NCI-H748 (cell line): ENCODE measurements around the gene HMCN2.
A peak's percentile ranks its signal among the peaks of the same experiment; 100 is the strongest.

ENCODE experiments used
- DNase-seq: peaks from one replicate; lab custom pipeline; 2025; ENCODE audit not compliant: unreplicated experiment; lab: John Stamatoyannopoulos, UW

The HMCN2 gene, protein sequence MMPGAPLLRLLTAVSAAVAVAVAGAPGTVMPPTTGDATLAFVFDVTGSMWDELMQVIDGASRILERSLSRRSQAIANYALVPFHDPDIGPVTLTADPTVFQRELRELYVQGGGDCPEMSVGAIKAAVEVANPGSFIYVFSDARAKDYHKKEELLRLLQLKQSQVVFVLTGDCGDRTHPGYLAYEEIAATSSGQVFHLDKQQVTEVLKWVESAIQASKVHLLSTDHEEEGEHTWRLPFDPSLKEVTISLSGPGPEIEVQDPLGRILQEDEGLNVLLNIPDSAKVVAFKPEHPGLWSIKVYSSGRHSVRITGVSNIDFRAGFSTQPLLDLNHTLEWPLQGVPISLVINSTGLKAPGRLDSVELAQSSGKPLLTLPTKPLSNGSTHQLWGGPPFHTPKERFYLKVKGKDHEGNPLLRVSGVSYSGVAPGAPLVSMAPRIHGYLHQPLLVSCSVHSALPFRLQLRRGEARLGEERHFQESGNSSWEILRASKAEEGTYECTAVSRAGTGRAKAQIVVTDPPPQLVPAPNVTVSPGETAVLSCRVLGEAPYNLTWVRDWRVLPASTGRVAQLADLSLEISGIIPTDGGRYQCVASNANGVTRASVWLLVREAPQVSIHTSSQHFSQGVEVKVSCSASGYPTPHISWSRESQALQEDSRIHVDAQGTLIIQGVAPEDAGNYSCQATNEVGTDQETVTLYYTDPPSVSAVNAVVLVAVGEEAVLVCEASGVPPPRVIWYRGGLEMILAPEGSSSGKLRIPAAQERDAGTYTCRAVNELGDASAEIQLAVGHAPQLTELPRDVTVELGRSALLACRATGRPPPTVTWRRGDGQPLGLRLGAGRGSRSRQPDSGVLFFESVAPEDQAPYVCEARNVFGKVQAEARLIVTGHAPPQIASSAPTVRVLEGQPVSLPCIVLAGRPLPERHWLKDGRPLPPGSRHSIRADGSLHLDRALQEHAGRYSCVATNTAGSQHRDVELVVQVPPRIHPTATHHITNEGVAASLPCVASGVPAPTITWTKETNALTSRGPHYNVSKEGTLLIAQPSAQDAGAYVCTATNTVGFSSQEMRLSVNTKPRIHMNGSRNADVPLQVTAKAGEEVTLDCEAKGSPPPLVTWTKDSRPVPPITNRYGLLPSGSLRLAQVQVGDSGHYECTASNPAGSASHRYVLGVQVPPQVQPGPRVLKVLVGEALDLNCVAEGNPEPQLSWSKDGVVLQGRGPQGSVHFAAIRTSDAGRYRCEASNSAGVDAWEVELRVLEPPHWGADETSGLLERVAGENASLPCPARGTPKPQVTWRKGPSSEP (N-terminal part only)

GRCh38 chr9:130265431-130266235 is at the start of gene HMCN2:
HMCN2 (plus strand) TSS chr9:130265760; CDS start chr9:130265879, 119 bp downstream.
- peak; percentile 69 for DNase-seq

- no peak for DNase-seq
Observed at GRCh38 chr9:130217838-130218237, 47.7 kb upstream of the HMCN2 start.

DNA sequence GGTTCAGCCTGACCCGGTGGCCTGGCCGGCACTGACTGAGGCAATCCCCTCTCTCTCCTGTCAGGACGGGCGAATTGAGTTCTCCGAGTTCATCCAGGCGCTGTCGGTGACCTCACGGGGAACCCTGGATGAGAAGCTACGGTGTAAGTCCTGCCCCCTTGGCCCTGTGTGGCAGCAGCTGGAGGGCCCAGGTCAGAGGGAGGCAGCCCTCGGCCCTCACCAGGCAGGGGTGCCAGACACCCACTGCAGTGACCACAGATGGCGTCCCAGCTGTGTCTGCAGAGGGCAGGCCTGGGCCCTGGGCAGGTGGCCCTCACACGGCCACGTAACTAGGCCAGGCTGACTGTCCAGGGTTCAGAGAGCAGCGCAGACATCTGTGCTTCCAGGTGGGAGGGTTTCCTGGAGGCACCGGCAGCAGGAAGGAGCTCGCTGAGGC is 45.9 kb upstream of the HMCN2 start:
- no peak for DNase-seq

- no peak for DNase-seq
Observed at GRCh38 chr9:130220352-130220751, 45.2 kb upstream of the HMCN2 start.

- no peak for DNase-seq
Observed at GRCh38 chr9:130222833-130223232, 42.7 kb upstream of the HMCN2 start.

DNA sequence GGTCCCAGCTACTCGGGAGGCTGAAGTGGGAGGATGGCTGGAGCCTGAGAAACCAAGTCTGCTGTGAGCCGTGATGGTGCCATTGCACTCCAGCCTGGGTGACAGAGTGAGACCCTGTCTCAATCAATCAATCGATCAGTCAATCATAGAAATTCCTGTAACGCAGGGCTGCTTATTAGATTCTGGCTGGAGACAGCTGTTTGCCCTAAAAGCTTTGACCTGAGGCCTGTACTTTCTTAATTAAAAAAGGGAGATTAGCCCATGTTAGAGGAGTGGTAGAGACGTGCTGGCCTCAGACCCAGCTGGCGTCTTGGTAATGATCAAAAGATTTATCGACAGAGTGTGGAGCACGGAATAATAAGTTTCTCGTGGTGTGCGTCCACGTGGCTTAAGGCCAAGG is 40.5 kb upstream of the HMCN2 start:
- DNase-seq: no peak

DNA sequence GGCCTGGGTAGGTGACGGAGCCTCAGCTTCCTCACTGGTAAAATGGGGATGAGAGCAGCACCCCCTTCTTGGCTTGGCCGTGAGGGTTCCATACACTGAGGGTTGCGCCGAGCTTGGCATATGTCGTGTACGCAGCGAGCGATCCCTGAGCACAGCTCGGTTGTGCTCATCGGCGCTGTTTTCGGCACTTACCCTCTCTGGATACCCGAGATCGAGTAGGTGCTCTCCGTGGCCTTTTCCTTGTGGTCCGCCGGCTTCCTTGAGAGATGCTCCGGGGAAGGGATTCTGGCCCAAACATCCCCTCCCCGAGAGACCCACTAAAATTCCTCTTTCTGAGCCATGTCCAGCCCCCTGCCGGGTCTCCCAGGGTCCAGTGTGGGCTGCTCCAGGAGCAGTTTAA is 40.0 kb upstream of the HMCN2 start:
- no peak for DNase-seq

DNA sequence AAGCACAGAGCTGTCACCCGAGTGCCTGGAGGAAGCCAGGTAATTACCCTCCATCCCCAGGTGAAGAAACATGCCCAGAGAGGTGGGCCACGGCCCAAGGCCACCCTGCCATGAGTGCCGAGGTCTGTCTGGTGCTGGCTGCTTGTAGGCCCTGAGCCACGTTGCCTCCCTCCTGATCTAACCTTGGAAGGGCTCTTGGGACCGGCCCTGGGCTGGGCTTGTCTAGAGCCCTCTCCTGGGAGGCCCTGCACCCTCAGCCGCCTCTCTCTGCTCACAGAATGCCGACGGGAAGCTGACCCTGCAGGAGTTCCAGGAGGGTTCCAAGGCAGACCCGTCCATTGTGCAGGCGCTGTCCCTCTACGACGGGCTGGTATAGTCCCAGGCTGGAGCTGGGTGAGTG is 39.4 kb upstream of the HMCN2 start:
- DNase-seq: no peak

DNA sequence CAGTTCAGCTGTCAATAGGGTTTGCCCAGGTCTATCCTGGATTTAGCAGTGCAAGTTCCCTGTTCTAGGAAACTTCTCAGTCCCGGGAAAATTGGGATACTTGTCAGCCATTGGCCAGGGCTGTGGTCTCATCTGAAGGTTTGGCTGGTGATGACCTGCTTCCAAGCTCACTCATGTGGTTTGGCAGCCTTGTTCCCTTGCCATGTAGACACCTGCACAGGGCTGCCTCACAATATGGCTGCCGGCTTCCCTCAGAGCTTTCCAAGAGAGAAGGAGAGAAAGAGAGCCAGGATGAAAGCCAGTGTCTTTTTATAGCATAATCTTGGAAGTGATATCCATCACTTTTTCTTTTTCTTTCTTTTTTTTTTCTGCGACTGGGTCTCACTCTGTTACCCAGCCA is 37.7 kb upstream of the HMCN2 start:
- DNase-seq: no peak

- no peak for DNase-seq
Observed at GRCh38 chr9:130229759-130230158, 35.8 kb upstream of the HMCN2 start.

- DNase-seq: no peak
Observed at GRCh38 chr9:130230631-130231030, 34.9 kb upstream of the HMCN2 start.

DNA sequence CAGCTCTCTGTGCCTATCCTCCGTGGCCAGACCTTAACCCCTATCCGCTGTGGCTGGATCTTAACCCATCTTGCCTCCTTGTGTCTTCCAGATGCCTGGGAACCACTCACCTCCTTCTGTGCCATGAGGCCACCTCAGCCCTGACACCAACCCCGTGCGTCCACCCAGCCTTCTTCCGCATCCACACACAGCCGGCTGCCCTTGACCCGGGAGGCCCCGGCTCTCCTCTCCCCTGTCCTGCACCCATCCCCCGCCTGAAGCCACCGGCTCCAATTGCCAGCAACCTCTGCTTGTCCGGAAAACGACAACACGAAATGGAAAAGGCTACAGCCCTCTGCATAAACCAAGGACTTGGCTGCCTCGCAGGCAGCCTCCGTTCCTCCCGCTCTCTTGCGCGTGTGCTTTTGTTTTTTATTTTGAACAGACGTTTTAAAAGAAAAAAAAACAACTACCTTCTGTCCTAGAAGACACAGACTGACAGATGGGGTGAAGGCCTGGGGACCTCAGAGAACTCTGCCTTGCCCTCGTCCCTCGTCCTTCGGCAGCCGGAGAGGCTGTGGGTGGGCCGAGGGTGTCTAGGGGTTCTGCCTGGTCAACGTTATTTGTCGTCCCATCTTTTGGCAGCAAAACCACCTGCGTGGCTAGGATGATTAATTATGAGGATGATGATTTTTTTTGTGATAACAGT is 32.5 kb upstream of the HMCN2 start:
- DNase-seq: no peak

DNA sequence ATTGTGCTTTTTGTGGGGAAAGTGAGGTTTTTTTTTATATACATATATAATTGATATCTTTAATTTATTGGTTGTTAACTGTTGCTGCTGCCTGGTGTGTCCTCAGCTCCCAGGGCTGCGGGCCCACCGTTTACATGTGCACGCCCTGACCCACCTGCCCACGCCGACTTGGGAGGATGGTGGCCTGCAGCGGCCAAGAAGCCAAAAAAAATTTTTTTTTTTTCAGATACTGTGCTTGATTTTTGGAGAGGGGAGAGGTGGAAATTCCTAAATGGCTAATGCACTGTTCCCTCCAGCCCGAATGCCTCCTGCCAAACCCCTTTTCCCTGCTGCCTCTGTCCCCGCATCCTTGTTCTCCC is 32.0 kb upstream of the HMCN2 start:
- DNase-seq: no peak

DNA sequence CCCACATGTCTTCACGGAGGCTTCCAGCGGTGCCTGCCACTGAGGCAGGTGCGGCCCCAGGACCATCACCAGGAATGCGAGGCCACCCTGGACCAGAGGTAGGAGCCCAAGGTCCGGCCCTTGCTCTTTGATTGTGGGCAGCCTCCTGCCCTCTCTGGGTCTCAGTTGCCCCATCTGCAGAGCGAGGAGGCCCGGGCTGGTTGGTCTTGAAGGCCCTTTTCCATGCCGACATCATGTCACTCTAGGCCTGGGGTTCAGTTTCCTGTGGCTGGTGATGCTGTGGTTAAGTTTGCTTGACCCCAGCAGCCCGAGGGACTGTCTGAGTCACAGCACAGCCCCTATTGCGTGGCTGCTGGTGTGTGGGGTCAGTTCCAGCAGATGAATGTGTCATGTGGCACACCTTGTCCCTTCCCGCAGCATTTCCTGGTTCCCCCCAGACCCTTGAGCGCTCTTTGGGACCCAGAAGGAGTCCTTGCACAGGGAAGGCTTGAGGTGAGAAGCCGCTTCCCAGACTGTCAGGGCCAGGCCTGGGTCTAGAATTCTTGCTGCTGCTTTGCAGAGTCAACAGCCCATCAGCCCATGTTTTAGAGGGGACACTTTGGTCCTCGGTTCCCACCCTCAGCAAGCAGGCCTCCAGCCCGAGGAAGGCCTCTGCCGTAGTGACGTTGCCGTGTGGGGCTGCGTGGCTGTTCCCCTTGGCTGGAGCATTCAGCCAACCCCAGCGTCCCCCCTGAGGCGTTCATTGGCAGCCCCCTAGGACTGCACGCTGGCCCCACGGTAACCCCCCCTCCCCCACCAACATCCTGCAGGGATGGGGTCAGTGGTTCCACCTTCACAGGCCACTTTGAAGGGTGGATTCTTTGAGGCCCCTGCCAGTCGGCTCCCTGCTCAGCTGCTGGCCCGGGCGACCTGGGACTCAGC is 31.0 kb upstream of the HMCN2 start:
- no peak for DNase-seq

GRCh38 chr9:130235558-130236435 is 29.8 kb upstream of the HMCN2 start:
- DNase-seq: peak; percentile 72

DNA sequence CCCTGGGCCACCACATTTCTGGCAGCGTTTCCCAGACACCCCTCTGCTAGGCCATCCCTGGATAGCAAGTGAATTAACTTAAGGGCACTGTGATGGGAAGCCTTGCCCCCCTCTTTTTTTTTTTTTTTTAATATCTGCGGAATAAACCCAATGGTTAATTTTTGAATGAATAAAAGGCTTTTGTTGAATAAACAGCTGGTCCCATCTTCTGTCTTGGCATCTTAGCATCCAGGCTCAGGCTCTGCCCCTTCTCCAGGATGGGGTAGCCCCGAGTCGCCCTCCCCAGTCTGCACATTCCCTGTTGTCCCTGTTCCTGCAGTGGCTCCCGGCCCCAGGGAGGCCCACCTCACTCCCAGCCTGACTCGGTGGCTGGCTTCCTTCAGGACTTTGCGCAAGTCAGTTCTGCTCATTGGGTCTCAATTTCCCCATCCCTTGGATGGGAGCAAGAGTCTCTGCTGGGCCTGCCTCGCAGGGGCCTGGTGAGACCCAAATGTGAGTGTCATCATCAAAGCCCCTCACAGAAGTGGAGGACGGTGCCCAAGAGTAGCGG is 29.0 kb upstream of the HMCN2 start:
- DNase-seq: no peak

GRCh38 chr9:130237076-130237475 is 28.5 kb upstream of the HMCN2 start:
- DNase-seq: no peak
